Thyroid gland (tissue), 4 donors: ENCODE measurements around the gene GKAP1.
"Not testable (repeated sequence)": the region's sequence is repeated elsewhere in the genome, so short reads cannot be mapped to it uniquely, and the experiment has no call there.

Experiments used
- CTCF ChIP-seq, 6 experiments: fragments of 200-600 bp in 3 of 6; fragments of 450-650 bp in 3 of 6; sonication (generic) in 3 of 6; IDR thresholded peaks; one replicate each; pipeline ENCODE4 v1.5.1; 2016 to 2019; ENCODE audit warnings: antibody characterized with exemption in 6 of 6, mild to moderate bottlenecking in 2 of 6, inconsistent platforms in 1 of 6, moderate library complexity in 1 of 6
- POLR2A ChIP-seq, 2 donors: fragments of 450-650 bp; IDR thresholded peaks; one replicate each; pipeline ENCODE4 v1.6.1; 2017; ENCODE audit warnings: antibody characterized with exemption in 2 of 2, mild to moderate bottlenecking in 2 of 2, moderate library complexity in 1 of 2

- TF ChIP-seq CTCF, POLR2A (IDR thresholded peaks at IDR 0.05): not testable (repeated sequence)
These were observed 8.4 kb downstream of the GKAP1 start for GRCh38 chr9:83809213-83809612.
